Sigmoid colon (tissue), 7 donors: ENCODE results near the gene ANKS1A. TPM values are rescaled to one million over a fixed set of nuclear protein-coding genes. Genes with fewer than 3 reads are reported as not detected.
A peak's percentile ranks its signal among the peaks of the same experiment; 100 is the strongest.
"Not testable (repeated sequence)": the region's sequence is repeated elsewhere in the genome, so short reads cannot be mapped to it uniquely, and the experiment has no call there.

Experiments used
- DNase-seq: peaks from one replicate; pipeline ENCODE4 v3.0.0-alpha.2; 2019
- H3K27ac ChIP-seq, 4 donors: fragments of 200-600 bp; sonication (generic); one replicate each; pipeline ENCODE4 v1.5.1; 2016 to 2019; ENCODE audit warnings: mild to moderate bottlenecking in 1 of 4
- H3K27me3 ChIP-seq, 3 donors: fragments of 200-600 bp; sonication (generic); one replicate each; pipeline ENCODE4 v1.5.1; 2019; ENCODE audit warnings: mild to moderate bottlenecking in 1 of 3
- H3K36me3 ChIP-seq, 4 donors: fragments of 200-600 bp; sonication (generic); one replicate each; pipeline ENCODE4 v1.5.1; 2016 to 2019
- H3K4me1 ChIP-seq, 4 donors: fragments of 200-600 bp; sonication (generic); one replicate each; pipeline ENCODE4 v1.5.1; 2017 to 2019
- H3K4me3 ChIP-seq, 4 donors: fragments of 200-600 bp; sonication (generic); one replicate each; pipeline ENCODE4 v1.5.1; 2017 to 2019; ENCODE audit warnings: mild to moderate bottlenecking in 2 of 4, moderate library complexity in 1 of 4
- H3K9me3 ChIP-seq, 4 donors: fragments of 200-600 bp in 3 of 4; sonication (generic) in 3 of 4; one replicate each; pipeline versions ENCODE4 v1.5.1 to v1.6.1; 2013 to 2019
- CTCF ChIP-seq, 4 experiments: fragments of 450-650 bp in 3 of 4; fragments of 200-600 bp in 1 of 4; IDR thresholded peaks; one replicate each; pipeline ENCODE4 v1.5.1; 2016 to 2019; ENCODE audit warnings: antibody characterized with exemption in 4 of 4, mild to moderate bottlenecking in 3 of 4, moderate library complexity in 2 of 4
- EP300 ChIP-seq, 4 donors: sonication (generic); formaldehyde crosslinking; IDR thresholded peaks; one replicate each; pipeline ENCODE4 v1.6.1; 2017; ENCODE audit warnings: antibody characterized with exemption in 4 of 4
- POLR2A ChIP-seq, 2 donors: fragments of 450-650 bp; IDR thresholded peaks; one replicate each; pipeline ENCODE4 v1.6.1; 2016; ENCODE audit warnings: antibody characterized with exemption in 2 of 2, mild to moderate bottlenecking in 2 of 2, moderate library complexity in 2 of 2
- POLR2AphosphoS5 ChIP-seq, 4 donors: sonication (generic); formaldehyde crosslinking; IDR thresholded peaks; one replicate each; pipeline ENCODE4 v1.6.1; 2017; ENCODE audit warnings: antibody characterized with exemption in 4 of 4
- WGBS, 2 donors: extraction: QIAGEN DNeasy Blood & Tissue Kit; methylation state at CpG; one replicate each; pipeline ENCODE4 v1.1.7; 2013; 5-methylcytosine and 5-hydroxymethylcytosine counted together
- intact Hi-C: fragments of 100-400 bp; cut with DNase I; formaldehyde crosslinking; loops from one replicate; pipeline ENCODE4 v1.15.1; 2023
- polyA plus RNA-seq, 3 donors: library from polyadenylated mRNA; stranded (reverse); fragments of 200-250 nt; gene quantifications; one replicate each; pipeline ENCODE4 v1.2.3, GENCODE V29; 2013
- total RNA-seq, 4 donors: library from RNA; depleted of rRNA; stranded (reverse); fragments of >200 nt; gene quantifications; one replicate each; pipeline ENCODE4 v1.1.0, GENCODE V29; 2016
- donor health status: healthy with polysubstance abuse.
- donor health status: Bipolar disorder and iron deficiency.
- donor health status: healthy.

ANKS1A gene
- total and polyA plus RNA-seq, 7 donors = 9.0 to 60.1 (median 37.8) TPM

GRCh38 chr6:35094183-35094582 lies 205.1 kb downstream of the ANKS1A start:
- intact Hi-C loops = loop anchor here (5.0 kb wide), 1 partner anchor 77 kb away; no protein-coding TSS in a partner anchor
- H3K9me3 ChIP-seq = no peaks in the 10 kb centered on the region
- TF ChIP-seq CTCF (IDR thresholded peaks at IDR 0.05) = no peak
- TF ChIP-seq POLR2AphosphoS5 (IDR thresholded peaks at IDR 0.05) = no peak
- peak overlapping the region in 2 of 4 donors; percentile 80 to 82 for H3K27ac ChIP-seq
- DNase-seq = no peak
- 90 to 91% methylated on average over 4 of the region's 4 CpGs for WGBS, 2 donors
- H3K4me3 ChIP-seq = no peak overlapping the region
- H3K36me3 ChIP-seq = peaks cover 0 to 2% (median under 1%) of the 10 kb centered on the region in 4 donors
- H3K4me1 ChIP-seq = peaks cover 0 to 66% (median 56%) of the 10 kb centered on the region in 4 donors
- no peaks in the 10 kb centered on the region for H3K27me3 ChIP-seq

- Histone ChIP-seq H3K4me1 (peaks cover 0 to 44% (median 35%) of the 10 kb centered on the region in 4 donors), H3K36me3 (no peaks in the 10 kb centered on the region), H3K27me3 (no peaks in the 10 kb centered on the region), H3K9me3 (no peaks in the 10 kb centered on the region), H3K4me3 (no peak overlapping the region), H3K27ac (peak overlapping the region; percentile 51 to 70 (median 60))
- DNase-seq = no peak
- TF ChIP-seq EP300 (IDR thresholded peaks at IDR 0.05) = no peak
- TF ChIP-seq CTCF (IDR thresholded peaks at IDR 0.05) = no peak
- TF ChIP-seq POLR2A (IDR thresholded peaks at IDR 0.05) = no peak
- peak in 3 of 4 donors; percentile 2 to 37 (median 32) for TF ChIP-seq POLR2AphosphoS5 (IDR thresholded peaks at IDR 0.05)
- WGBS, 2 donors = 36 to 57% methylated on average over 4 of the region's 4 CpGs
- intact Hi-C loops = no loop called here
Measured at GRCh38 chr6:35096129-35096862, 207.2 kb downstream of the ANKS1A start.

GRCh38 chr6:35099116-35099515 lies 210.1 kb downstream of the ANKS1A start:
- Histone ChIP-seq H3K27me3 (no peaks in the 10 kb centered on the region), H3K36me3 (no peaks in the 10 kb centered on the region), H3K27ac (no peak overlapping the region), H3K4me1 (peaks cover 0 to 18% (median 14%) of the 10 kb centered on the region in 4 donors), H3K9me3 (no peaks in the 10 kb centered on the region), H3K4me3 (no peak overlapping the region)
- intact Hi-C loops = no loop called here
- TF ChIP-seq EP300 (IDR thresholded peaks at IDR 0.05) (no peak), POLR2AphosphoS5 (IDR thresholded peaks at IDR 0.05) (no peak), CTCF (IDR thresholded peaks at IDR 0.05) (no peak), POLR2A (IDR thresholded peaks at IDR 0.05) (no peak)
- DNase-seq = no peak
- 96 to 98% methylated on average over 5 of the region's 5 CpGs for WGBS, 2 donors

- intact Hi-C loops = no loop called here
- Histone ChIP-seq H3K36me3 (no peaks in the 10 kb centered on the region), H3K4me3 (no peak overlapping the region), H3K27me3 (no peaks in the 10 kb centered on the region), H3K27ac (no peak overlapping the region), H3K9me3 (no peaks in the 10 kb centered on the region), H3K4me1 (no peaks in the 10 kb centered on the region)
- DNase-seq = no peak
- TF ChIP-seq POLR2AphosphoS5 (IDR thresholded peaks at IDR 0.05) (no peak), EP300 (IDR thresholded peaks at IDR 0.05) (no peak), POLR2A (IDR thresholded peaks at IDR 0.05) (no peak)
- WGBS, 2 donors = 92 to 98% methylated on average over 3 of the region's 3 CpGs
Measured at GRCh38 chr6:35105078-35105477, 216.0 kb downstream of the ANKS1A start.

- 90 to 95% methylated on average over 6 of the region's 6 CpGs for WGBS, 2 donors
- H3K36me3 ChIP-seq, H3K27ac ChIP-seq, intact Hi-C loops, H3K9me3 ChIP-seq, H3K4me3 ChIP-seq, DNase-seq, H3K4me1 ChIP-seq, H3K27me3 ChIP-seq: not testable (repeated sequence)
Measured at GRCh38 chr6:35106061-35106460, 217.0 kb downstream of the ANKS1A start.

- H3K27me3 ChIP-seq, H3K4me3 ChIP-seq, intact Hi-C loops, DNase-seq, H3K36me3 ChIP-seq, H3K27ac ChIP-seq, H3K9me3 ChIP-seq, H3K4me1 ChIP-seq: not testable (repeated sequence)
- WGBS, 2 donors = 72 to 79% methylated on average over 8 of the region's 8 CpGs
Measured at GRCh38 chr6:35107208-35107607, 218.2 kb downstream of the ANKS1A start.

- WGBS, 2 donors = 17 to 67% methylated on average over 5 of the region's 5 CpGs
- H3K4me1 ChIP-seq, intact Hi-C loops, H3K4me3 ChIP-seq, H3K36me3 ChIP-seq, DNase-seq, H3K27me3 ChIP-seq, H3K27ac ChIP-seq, H3K9me3 ChIP-seq: not testable (repeated sequence)
Measured at GRCh38 chr6:35107761-35108160, 218.7 kb downstream of the ANKS1A start.
